ENCODE data around the gene MZB1.
A peak's percentile ranks its signal among the peaks of the same experiment; 100 is the strongest.

The MZB1 gene

DNA sequence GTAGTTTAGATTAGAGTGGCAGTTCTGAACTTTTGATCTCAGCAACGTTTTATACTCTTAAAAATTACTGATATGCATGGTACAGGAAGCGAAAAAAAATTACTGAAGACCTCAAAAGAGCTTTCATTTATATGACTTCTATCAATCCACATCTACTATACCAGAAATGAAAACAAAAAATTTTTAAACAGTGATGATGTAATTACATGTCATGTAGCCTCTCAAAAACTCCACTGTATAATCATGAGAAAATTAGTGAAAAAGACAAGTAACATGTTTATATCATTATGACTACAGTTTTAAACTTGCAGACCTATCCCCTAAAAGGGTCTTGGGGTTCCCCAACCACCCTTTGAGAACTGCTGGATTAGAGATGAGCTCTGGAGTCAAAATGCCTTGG, 40.3 kb upstream of the MZB1 start:
- H3K4me1 Mint-ChIP-seq, result no peaks in the 10 kb centered on the region
- no peaks in the 10 kb centered on the region for H3K9me3 Mint-ChIP-seq
- TF ChIP-seq, protein P1, sequence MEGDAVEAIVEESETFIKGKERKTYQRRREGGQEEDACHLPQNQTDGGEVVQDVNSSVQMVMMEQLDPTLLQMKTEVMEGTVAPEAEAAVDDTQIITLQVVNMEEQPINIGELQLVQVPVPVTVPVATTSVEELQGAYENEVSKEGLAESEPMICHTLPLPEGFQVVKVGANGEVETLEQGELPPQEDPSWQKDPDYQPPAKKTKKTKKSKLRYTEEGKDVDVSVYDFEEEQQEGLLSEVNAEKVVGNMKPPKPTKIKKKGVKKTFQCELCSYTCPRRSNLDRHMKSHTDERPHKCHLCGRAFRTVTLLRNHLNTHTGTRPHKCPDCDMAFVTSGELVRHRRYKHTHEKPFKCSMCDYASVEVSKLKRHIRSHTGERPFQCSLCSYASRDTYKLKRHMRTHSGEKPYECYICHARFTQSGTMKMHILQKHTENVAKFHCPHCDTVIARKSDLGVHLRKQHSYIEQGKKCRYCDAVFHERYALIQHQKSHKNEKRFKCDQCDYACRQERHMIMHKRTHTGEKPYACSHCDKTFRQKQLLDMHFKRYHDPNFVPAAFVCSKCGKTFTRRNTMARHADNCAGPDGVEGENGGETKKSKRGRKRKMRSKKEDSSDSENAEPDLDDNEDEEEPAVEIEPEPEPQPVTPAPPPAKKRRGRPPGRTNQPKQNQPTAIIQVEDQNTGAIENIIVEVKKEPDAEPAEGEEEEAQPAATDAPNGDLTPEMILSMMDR (IDR thresholded peaks at IDR 0.05; ENCODE audit: unreplicated experiment in 3 of 3), result no peak
- H3K27ac Mint-ChIP-seq, result no peak overlapping the region
- peaks cover 49% of the 10 kb centered on the region for H3K36me3 Mint-ChIP-seq (ENCODE audit: low read depth)
- no peak overlapping the region for H3K4me3 Mint-ChIP-seq
- no peaks in the 10 kb centered on the region for H3K27me3 Mint-ChIP-seq (ENCODE audit: low read depth)

DNA sequence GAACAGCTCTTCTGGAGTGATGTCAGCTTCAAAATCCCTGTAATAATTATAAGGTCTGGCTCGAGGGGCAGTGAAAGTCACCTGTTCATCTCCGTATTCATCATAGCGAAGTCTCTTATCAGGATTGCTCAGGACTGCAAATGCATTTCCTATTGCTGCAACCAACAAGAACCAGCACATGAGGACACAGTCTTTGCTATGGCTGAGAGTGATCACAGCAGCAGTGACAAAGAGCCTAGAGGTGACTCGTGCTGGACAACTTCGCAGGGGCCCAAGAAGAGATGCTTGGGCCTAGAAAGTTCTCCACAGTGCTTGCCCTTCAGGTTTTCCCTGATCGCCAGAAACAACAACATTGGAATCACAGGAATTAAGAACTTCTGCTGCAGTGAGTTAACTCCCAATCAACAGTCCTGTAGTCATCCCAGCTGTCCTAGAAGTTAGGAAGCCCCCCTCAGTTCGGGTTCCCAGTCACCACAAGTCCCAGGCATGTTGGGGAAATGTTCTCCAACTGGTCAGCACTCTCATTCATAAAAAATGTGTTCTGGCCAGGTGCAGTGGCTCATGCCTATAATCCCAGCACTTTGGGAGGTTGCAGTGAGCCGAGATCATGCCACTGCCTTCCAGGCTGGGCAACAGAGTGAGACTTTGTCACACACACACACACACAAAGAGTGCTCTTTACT, 36.6 kb upstream of the MZB1 start:
- Mint-ChIP-seq H3K36me3 (ENCODE audit: low read depth) (peaks cover 60% of the 10 kb centered on the region), H3K4me1 (peaks cover 14% of the 10 kb centered on the region), H3K27me3 (ENCODE audit: low read depth) (no peaks in the 10 kb centered on the region)

DNA sequence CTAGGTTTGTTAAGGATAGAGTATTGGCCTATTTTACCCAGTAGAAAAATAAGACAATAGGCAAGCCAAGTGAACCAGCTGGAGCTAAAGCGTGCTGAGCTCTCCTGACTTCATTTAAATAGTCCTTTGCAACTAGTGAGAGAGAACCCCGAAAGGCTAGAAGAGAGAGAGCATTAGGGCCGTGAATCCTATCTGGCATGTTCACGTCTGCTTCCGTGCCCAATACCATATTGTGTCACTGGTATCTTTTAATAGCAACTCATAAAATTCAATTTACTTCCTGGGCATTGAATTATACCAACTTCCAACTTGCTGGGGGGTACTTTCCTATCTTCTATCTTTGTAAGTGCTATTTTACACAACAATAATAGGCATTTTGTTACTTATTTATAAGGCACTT, 35.8 kb upstream of the MZB1 start:
- H3K27me3 Mint-ChIP-seq (ENCODE audit: low read depth), result no peaks in the 10 kb centered on the region

More for the DNA sequence above, 36.6 kb upstream of the MZB1 start:
- TF ChIP-seq, protein P1 (IDR thresholded peaks at IDR 0.05; ENCODE audit: unreplicated experiment in 3 of 3), result no peak
- Mint-ChIP-seq H3K9me3 (no peaks in the 10 kb centered on the region), H3K4me3 (no peak overlapping the region), H3K27ac (no peak overlapping the region)

DNA sequence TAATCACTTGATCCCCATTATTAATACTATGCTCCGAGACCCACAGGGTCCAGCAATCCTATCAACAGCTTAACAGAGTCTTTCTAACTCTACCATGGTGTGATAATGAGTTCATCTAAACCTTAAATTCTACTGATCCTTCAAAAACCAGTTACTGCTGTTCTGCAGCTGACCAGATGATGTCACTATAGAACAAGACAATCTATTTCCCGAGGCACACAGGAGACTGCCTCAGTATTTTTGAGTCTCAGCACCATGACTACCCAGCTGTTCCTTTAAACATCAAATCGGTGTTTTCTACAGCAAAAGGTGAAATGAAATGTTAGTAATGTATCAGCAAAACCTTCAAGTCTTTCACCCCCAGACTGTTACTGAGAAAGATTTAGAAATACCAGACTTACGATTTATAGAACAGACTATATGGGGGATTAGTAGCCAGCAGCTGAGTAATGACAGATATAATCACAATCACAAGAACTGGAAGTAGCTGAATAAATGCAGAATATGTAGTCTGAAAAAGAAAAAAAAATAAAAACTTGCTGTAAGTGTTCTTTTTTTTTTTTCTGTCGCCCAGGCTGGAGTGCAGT, 32.7 kb upstream of the MZB1 start:
- Mint-ChIP-seq H3K27ac (peak overlapping the region; percentile 4 to 40 (median 8)), H3K4me1 (peaks cover 36% of the 10 kb centered on the region), H3K27me3 (ENCODE audit: low read depth) (no peaks in the 10 kb centered on the region), H3K36me3 (ENCODE audit: low read depth) (peaks cover 57% of the 10 kb centered on the region), H3K9me3 (no peaks in the 10 kb centered on the region), H3K4me3 (no peak overlapping the region)
- TF ChIP-seq, protein P1 (IDR thresholded peaks at IDR 0.05; ENCODE audit: unreplicated experiment in 3 of 3), result peak; percentile 80 to 90 (median 82)

More for the DNA sequence above, 35.8 kb upstream of the MZB1 start:
- Mint-ChIP-seq H3K9me3 (no peaks in the 10 kb centered on the region), H3K36me3 (ENCODE audit: low read depth) (peaks cover 62% of the 10 kb centered on the region), H3K4me1 (peaks cover 15% of the 10 kb centered on the region), H3K4me3 (no peak overlapping the region), H3K27ac (no peak overlapping the region)
- TF ChIP-seq, protein P1 (IDR thresholded peaks at IDR 0.05; ENCODE audit: unreplicated experiment in 3 of 3), result no peak

DNA sequence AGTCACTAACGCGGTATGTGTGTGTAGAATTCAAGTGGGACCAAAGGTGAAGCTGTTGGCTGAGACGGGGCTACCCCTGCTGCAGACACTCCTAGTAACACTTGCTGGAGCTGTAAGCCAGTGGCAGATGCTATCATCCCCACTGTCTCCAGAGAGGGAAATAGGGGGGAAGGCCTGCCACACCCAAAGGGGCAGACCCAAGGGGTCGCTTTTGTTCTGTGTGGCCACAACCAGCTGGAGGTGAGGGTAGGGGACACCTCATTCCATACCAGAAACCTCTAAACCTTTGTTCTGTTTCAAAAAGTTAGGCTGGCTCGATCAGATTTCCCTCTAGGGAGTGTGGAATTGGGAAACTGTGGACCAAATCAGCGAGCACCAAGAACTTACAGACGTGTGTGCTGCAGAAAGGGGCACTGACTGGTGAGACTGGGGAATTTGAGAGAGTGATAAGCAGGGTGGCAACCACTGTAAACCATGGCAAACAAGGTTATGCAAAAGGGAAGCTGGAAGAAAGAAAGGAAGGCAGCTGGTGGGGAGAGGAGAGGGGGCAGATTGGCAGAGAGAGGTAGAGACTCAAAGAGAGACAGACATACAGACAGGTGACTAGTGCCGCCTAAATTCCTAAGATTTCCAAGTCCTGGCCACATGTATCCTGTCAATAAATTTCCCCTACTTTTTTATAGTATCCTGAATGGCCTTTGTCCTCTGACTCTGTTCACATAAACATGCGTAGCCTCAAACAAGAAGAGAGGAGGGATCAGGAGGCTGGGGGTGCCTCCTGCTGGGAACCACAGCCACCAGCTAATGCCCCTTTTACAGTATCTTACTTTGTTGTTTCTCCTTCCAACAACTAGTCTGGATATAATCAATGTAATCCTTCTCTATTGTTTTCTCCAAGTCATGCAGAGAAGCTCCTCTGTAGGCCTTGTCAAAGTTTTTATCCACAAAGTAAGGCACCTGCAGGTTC, 29.8 kb upstream of the MZB1 start:
- Mint-ChIP-seq H3K36me3 (ENCODE audit: low read depth) (peaks cover 45% of the 10 kb centered on the region), H3K27me3 (ENCODE audit: low read depth) (no peaks in the 10 kb centered on the region), H3K9me3 (no peaks in the 10 kb centered on the region), H3K4me3 (no peak overlapping the region), H3K4me1 (peaks cover 55% of the 10 kb centered on the region), H3K27ac (peak overlapping the region; percentile 6 to 64 (median 46))
- TF ChIP-seq, protein P1 (IDR thresholded peaks at IDR 0.05; ENCODE audit: unreplicated experiment in 3 of 3), result no peak
